ENCODE measurements around the gene ARL16.

Gene ARL16

DNA sequence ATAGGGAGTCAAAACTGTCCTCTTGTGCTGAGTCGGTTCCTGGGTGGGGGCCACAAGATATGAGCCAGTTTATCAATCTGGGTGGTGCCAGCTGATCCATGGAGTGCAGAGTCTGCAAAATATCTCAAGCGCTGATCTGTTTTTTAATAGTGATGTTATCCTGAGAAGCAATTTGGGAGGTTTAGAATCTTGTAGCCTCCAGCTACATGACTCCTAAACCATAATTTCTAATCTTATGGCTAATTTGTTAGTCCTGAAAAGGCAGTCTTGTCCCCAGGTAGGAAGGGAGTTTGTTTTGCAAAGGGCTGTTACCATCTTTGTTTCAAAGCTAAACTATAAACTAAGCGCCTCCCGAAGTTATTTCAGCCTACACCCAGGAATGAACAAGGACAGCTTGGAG lies 44.9 kb downstream of the ARL16 start:
- DNase-seq: no peak

DNA sequence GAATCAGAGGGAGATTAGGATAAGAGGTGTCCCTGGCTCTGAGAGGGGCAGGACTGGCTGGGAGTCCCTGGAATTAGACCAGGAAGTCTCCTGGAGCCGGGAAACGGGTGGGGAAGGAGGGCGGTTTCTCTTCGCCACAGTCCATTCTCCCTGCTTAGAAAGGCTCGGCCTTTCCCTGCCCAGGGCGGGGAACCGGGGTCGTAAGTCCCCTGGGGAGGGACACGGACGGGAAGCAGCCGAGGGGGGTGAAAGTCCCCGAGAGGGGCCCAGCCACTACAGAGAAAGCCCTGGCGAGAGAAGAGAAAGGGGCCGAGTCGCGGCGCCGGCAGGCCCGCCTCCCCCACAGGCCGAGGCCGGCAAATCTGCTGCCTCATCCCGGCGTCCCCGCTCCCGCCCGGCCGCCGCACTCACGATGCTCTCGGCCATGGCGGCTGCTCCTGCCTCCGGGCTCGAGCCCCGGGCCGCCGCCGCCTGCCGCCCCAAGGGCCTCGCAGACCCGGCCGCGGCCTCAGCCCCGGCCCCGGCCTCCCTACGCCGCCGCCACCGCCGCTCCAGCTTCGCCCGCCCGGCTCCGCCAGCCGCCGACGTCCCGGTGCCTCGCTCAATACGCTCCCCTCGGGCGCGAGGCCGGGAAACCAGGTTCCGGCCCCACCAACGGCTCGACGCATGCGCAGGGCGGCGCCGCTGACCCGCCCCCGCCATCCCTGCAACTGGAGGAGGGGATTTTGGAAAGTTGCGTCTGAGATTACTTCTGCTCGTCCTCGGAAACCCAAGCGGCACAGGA lies 46.9 kb downstream of the ARL16 start, which contains the start of the genes NPLOC4 and TSPAN10:
Gene NPLOC4 (minus strand): TSS at position 608 of the 784 bp plus-strand sequence. CDS start 182 bp downstream, at position 426.
Gene TSPAN10 (plus strand): TSS at position 692 of the 784 bp plus-strand sequence. CDS start 5,217 bp downstream, outside the sequence.
- DNase-seq: peak; percentile 80

DNA sequence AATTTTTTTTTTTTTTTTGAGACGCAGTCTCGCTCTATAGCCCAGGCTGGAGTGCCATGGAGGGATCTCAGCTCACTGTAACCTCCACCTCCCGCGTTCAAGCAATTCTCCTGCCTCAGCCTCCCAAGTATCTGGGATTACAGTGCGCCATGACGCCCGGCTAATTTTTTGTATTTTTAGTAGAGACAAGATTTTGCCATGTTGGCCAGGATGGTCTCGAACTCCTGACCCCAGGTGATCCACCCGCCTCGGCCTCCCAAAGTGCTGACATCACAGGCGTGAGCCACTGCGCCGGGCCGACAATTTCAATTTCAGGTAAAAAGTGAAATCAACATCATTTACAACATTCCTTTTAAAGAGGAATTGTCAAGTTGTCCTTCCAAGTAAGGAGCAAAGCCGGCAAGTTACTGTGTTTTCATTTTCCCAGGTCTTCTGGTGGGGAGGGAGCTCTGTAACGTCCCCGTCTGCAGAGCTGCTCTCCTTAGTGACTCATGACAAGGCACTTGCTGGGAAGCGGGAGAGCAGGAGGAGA lies 47.6 kb downstream of the ARL16 start:
- no peak for DNase-seq

DNA sequence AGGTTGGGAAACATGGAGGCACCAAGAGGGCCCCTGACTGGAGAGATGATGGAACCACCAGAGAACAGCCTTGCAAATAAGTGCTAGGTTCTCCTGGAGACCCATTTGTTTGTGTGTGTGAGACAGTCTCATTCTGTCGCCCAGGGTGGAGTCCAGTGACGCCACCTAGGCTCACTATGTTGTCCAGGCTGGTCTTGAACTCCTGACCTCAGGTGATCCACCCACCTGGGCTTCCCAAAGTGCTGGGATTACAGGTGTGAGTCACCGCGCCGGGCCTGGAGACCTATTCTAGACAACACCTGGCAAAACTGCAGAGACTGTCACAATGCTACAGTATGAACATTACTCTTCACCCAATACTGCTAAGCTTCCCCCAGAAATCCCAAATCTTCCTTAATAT lies 48.2 kb downstream of the ARL16 start:
- DNase-seq: no peak

DNA sequence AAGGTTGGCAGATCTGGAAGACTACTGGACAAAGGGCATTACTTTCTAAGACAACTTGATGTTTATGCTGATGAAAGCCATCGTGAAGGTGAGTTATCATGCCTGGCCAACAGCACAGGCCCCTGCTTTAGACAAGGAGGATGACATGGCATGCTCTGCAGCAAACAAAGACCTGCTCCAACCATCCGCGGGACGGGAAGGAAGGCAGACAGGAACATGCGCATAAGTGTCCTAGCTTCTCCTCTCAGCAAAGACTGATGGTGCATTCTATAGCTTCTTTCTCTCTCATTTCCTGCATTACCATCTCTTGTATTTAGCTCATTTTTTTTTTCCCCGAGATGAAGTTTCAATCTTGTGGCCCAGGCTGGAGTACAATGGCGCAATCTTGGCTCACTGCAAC lies 52.1 kb downstream of the ARL16 start:
- DNase-seq: no peak
